SJSA1 (cell line): Measurements from ENCODE around the gene MYADML2. TPM values are rescaled to one million over a fixed set of nuclear protein-coding genes. Genes with fewer than 3 reads are reported as not detected.

Experiments used
- DNase-seq, 2 experiments: peaks; one replicate each; pipeline ENCODE4 v3.0.0-alpha.2; 2015 to 2020; ENCODE audit warnings: low spot score in 2 of 2, low read depth in 1 of 2
- H3K27ac ChIP-seq: fragments of 250-450 bp; sonication (Bioruptor Pico); 2 replicates; pipeline ENCODE4 v1.5.1; 2020; ENCODE audit warnings: mild to moderate bottlenecking, moderate library complexity
- H3K27me3 ChIP-seq: fragments of 250-450 bp; sonication (Bioruptor Pico); replicated peaks from 2 replicates; pipeline ENCODE4 v1.5.1; 2020; ENCODE audit warnings: mild to moderate bottlenecking, moderate library complexity
- H3K36me3 ChIP-seq: fragments of 250-450 bp; sonication (Bioruptor Pico); 2 replicates; pipeline ENCODE4 v1.5.1; 2020; ENCODE audit warnings: mild to moderate bottlenecking
- H3K4me1 ChIP-seq: fragments of 250-450 bp; sonication (Bioruptor Pico); replicated peaks from 2 replicates; pipeline ENCODE4 v1.6.1; 2021; ENCODE audit warnings: mild to moderate bottlenecking
- H3K4me3 ChIP-seq: fragments of 250-450 bp; sonication (Bioruptor Pico); 2 replicates; pipeline ENCODE4 v1.5.1; 2020; ENCODE audit warnings: mild to moderate bottlenecking
- H3K9me3 ChIP-seq: fragments of 250-450 bp; sonication (Bioruptor Pico); replicated peaks from 2 replicates; pipeline ENCODE4 v1.5.1; 2020; ENCODE audit warnings: mild to moderate bottlenecking
- total RNA-seq: library from RNA; depleted of rRNA; stranded (reverse); fragments of >200 nt; shearing (Covaris generic); gene quantifications from 2 replicates; pipeline ENCODE4 v1.2.3, GENCODE V29; 2014

MYADML2 gene
- total RNA-seq, 1 experiment from 2014 or later: not detected

DNA sequence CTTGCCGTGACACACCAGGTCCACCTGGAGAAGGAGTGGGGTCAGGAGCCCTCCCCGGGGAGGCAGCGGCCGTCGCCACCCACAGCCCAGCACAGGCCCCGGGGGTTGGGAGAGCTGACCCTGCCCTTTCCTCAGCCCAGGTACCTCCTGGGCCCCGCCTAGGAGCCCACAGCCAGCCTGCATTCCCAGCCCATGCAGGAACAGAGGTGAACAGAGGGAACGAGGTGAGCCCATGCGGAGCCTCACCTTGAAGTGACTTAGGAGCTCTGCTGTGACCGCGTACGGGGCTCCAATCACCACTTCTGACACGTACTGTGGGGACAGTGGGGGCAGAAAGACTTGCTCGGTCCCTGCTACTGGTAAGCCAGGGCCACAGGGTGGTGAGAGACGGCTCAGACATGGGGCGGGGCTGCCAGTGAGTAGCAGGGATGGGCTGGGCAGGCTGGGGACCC, 41.6 kb downstream of the MYADML2 start:
- Histone ChIP-seq H3K27me3 (no peaks in the 10 kb centered on the region), H3K36me3 (peaks cover 79% of the 10 kb centered on the region), H3K9me3 (no peaks in the 10 kb centered on the region), H3K4me3 (no peak overlapping the region), H3K27ac (no peak overlapping the region), H3K4me1 (peaks cover 25% of the 10 kb centered on the region)
- DNase-seq: no peak

GRCh38 chr17:81904600-81905423, 42.2 kb downstream of the MYADML2 start:
- no peak for DNase-seq
- Histone ChIP-seq H3K4me3 (no peak overlapping the region), H3K9me3 (no peaks in the 10 kb centered on the region), H3K4me1 (peaks cover 25% of the 10 kb centered on the region), H3K36me3 (peaks cover 85% of the 10 kb centered on the region), H3K27ac (no peak overlapping the region), H3K27me3 (no peaks in the 10 kb centered on the region)

DNA sequence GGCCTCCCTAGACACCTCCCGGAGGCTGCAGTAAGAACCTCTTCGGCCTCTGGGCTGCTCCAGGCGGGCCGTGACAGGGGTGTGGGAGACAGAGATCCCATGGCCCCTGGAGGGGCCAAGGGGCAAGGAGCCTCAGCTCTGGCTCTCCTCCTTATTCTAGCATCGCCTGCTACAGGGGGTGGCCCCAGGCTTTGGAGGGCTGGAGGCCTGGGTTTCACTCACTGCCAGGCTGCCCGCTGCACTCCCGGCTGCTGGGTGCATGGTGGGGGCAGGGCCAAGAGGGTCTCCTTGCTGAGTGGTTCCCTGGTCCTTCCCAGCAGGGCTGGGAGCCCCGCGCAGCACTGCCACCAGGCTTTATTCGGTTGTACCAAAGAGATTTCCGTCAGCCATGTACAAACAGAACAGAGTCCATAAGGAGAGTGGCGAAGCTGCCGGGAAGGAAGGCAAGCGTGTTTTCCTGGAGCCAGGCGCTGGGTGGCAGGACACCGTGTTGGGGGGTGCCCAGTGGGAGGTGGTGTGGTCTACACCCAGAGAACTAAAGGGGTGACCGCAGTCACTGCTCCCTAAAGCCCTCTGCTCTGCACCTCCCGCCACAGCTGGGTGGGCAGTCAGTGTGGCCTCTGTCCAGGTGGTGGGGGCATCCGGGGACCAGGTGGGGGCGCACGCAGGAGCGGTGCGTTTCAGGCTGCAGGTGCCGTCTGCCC, 43.0 kb downstream of the MYADML2 start:
- no peaks in the 10 kb centered on the region for H3K27me3 ChIP-seq
- no peak for DNase-seq
- peaks cover 88% of the 10 kb centered on the region for H3K36me3 ChIP-seq
- H3K4me1 ChIP-seq: peaks cover 33% of the 10 kb centered on the region
- H3K27ac ChIP-seq: no peak overlapping the region
- no peak overlapping the region for H3K4me3 ChIP-seq
- H3K9me3 ChIP-seq: no peaks in the 10 kb centered on the region

DNA sequence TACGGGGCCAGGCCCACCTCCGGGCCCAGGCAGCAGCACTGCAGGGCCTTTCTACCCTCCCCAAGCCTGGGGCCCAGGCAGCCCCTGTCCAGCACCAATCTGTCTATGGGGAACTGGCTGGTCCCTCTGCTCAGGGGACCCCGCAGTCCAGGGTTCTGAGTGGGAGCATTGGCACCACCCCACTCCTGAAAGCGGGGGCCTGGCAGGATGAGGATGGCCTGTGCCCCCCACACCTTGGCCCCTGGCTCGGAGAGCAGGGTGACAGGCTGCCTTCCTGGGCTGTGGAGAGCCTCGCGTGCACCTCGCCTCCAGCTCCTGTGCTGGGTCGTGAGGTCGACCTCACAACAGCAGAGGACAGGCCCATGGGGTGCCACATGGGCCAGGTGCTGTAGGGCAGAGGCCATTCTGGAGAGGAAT, 43.6 kb downstream of the MYADML2 start:
- H3K27me3 ChIP-seq: no peaks in the 10 kb centered on the region
- DNase-seq: no peak
- no peak overlapping the region for H3K4me3 ChIP-seq
- no peak overlapping the region for H3K27ac ChIP-seq
- H3K36me3 ChIP-seq: peaks cover 85% of the 10 kb centered on the region
- H3K9me3 ChIP-seq: no peaks in the 10 kb centered on the region
- peaks cover 37% of the 10 kb centered on the region for H3K4me1 ChIP-seq

DNA sequence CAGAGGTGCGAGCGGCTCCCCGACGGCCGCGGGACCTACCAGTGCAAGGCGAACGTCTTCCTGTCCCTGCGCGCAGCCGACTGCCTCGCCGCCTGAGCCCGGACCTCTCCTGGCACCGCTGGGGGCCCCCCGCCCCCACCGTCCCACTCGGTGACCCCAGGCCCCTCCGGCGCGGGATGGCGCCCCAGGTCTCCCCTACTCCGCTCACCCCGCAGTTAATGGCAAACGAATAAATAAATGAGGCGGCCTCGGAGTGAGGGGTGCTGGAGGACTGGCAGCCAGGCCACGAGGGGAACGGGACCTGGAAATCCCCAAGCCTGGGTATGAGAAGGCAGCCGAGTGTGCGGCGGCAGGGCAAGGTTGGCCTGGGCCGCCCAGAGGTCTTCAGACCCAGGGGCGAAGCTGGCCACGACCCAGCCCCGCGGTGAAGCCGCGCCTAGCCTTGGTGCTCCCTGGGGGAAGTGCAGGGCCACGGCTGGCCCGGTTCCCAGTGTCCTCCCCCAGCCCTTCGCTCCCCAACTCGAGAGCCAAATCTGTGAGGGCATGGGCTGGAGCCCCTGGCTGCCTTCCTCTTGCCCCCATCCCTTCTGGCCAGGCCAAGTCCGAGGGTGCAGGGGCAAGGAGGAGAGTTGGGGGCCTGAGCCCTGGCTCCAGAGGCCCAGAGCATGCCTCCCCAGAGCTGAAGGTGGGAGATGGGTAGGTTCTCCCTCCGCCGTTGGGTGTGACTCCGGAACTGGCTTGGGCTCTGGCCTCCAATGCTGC, 44.2 kb downstream of the MYADML2 start:
- no peak for DNase-seq

DNA sequence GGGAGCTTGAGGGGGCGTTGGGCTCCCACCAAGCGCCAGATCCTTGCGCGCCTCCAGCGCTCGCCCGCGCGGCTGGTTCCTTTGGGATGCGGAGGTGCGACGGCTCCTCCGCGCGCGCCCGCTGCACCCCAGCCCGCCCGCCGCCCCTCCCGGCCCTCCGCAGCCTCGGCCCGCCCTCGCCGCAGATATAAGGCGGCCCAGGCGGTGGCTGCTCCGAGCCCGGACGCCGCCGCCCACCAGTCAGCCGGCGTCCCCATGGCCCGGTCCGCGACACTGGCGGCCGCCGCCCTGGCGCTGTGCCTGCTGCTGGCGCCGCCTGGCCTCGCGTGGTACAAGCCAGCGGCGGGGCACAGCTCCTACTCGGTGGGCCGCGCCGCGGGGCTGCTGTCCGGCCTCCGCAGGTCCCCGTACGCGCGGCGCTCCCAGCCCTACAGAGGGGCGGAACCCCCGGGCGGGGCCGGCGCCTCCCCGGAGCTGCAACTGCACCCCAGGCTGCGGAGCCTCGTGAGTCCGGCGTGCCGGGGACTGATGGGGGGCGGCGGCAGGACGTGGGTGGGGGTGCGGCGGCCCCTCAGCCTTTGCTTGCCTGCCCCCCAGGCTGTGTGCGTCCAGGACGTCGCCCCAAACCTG, 44.9 kb downstream of the MYADML2 start, which contains the start of gene NPB:
Gene NPB (plus strand): TSS at position 216 of the 630 bp plus-strand sequence. CDS start 40 bp downstream, at position 256.
- no peak within 1 kb of the TSS for H3K27ac ChIP-seq
- peaks cover 83% of the 10 kb centered on the region for H3K36me3 ChIP-seq
- H3K4me3 ChIP-seq: 0 out of 2 replicates have a peak within 1 kb of the TSS, but pooled peaks have one; percentile 13
- no peaks in the 10 kb centered on the region for H3K27me3 ChIP-seq
- no peaks in the 10 kb centered on the region for H3K9me3 ChIP-seq
- DNase-seq: no peak
- peaks cover 50% of the 10 kb centered on the region for H3K4me1 ChIP-seq

More for the DNA sequence above, 44.2 kb downstream of the MYADML2 start:
- Histone ChIP-seq H3K4me3 (no peak overlapping the region), H3K27ac (no peak overlapping the region), H3K4me1 (peaks cover 43% of the 10 kb centered on the region), H3K27me3 (no peaks in the 10 kb centered on the region), H3K9me3 (no peaks in the 10 kb centered on the region), H3K36me3 (peaks cover 83% of the 10 kb centered on the region)

DNA sequence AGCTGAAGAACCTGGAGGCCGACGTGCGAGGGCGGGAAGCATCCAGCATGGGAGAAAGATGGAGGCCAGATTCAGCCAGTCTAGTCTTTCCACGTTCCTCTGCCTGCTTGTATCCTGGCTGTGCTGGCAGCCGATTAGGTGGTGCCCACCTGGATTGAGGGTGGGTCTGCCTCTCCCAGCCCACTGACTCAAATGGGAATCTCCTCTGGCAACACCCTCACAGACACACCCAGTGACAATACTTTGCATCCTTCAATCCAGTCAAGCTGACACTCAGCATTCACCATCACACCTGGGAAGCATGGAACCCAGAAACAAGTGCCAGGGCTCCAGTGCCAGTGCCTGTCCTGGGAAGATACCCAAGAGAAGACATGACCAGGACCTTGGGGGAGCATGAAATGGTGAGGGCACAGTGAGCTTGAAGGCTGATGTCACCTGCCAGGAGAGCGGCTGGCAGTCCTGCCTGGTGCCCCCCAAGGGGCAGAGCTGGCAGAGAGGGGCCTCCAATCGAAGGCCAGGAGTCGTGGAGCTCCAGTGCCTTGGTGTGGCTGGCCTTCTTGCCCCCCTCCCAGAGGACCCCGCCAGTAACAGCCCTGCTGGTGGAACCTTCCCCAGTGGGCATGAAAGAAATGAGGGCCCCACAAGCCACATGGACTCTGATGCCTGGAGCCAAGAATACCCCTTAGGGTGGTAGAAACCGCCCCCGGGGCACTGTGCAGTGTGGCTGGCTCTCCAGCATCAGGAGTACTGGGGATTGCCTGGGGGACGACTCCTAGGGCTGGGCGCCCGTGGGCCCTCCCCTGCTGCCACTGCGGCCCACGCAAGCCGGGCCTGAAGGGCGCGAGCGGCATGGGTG, 45.6 kb downstream of the MYADML2 start:
- DNase-seq: no peak
- H3K4me3 ChIP-seq: no peak overlapping the region
- H3K27me3 ChIP-seq: no peaks in the 10 kb centered on the region
- peaks cover 53% of the 10 kb centered on the region for H3K4me1 ChIP-seq
- no peaks in the 10 kb centered on the region for H3K9me3 ChIP-seq
- peaks cover 83% of the 10 kb centered on the region for H3K36me3 ChIP-seq
- H3K27ac ChIP-seq: no peak overlapping the region

GRCh38 chr17:81900181-81900820, 46.7 kb downstream of the MYADML2 start:
- Histone ChIP-seq H3K4me3 (no peak overlapping the region), H3K9me3 (no peaks in the 10 kb centered on the region), H3K36me3 (peaks cover 83% of the 10 kb centered on the region), H3K27me3 (no peaks in the 10 kb centered on the region), H3K27ac (no peak overlapping the region), H3K4me1 (peaks cover 53% of the 10 kb centered on the region)
- DNase-seq: no peak

GRCh38 chr17:81899514-81900166, 47.4 kb downstream of the MYADML2 start:
- no peaks in the 10 kb centered on the region for H3K9me3 ChIP-seq
- DNase-seq: peak in 1 of 2 experiments; percentile 53
- no peaks in the 10 kb centered on the region for H3K27me3 ChIP-seq
- peak overlapping the region; percentile 63; the same call in 1 of the 2 replicates for H3K27ac ChIP-seq
- peaks cover 53% of the 10 kb centered on the region for H3K4me1 ChIP-seq
- H3K4me3 ChIP-seq: no peak overlapping the region
- H3K36me3 ChIP-seq: peaks cover 80% of the 10 kb centered on the region

DNA sequence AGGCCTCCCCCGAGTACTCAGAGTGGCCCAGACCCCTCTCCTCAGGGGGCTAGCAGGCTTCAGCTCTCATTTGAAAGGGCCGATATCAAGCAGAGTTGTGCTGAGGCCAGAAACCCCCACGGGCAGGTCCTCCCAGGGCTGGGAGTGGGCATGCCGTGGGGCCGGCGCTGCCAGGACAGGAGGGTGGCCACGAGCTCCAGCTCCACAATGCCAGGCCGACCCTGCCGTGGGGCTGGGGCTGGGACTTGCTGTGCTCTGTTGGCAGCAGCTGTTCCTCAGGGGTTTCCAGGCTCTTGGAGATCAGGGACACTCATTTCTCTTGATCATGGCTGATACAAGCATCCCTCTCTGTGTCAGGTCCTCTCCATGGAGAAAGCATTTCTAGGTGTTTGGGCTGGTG, 48.1 kb downstream of the MYADML2 start:
- Histone ChIP-seq H3K4me3 (no peak overlapping the region), H3K36me3 (peaks cover 78% of the 10 kb centered on the region), H3K9me3 (no peaks in the 10 kb centered on the region), H3K27me3 (no peaks in the 10 kb centered on the region), H3K4me1 (peaks cover 53% of the 10 kb centered on the region), H3K27ac (peak overlapping the region; percentile 63)
- DNase-seq: no peak

DNA sequence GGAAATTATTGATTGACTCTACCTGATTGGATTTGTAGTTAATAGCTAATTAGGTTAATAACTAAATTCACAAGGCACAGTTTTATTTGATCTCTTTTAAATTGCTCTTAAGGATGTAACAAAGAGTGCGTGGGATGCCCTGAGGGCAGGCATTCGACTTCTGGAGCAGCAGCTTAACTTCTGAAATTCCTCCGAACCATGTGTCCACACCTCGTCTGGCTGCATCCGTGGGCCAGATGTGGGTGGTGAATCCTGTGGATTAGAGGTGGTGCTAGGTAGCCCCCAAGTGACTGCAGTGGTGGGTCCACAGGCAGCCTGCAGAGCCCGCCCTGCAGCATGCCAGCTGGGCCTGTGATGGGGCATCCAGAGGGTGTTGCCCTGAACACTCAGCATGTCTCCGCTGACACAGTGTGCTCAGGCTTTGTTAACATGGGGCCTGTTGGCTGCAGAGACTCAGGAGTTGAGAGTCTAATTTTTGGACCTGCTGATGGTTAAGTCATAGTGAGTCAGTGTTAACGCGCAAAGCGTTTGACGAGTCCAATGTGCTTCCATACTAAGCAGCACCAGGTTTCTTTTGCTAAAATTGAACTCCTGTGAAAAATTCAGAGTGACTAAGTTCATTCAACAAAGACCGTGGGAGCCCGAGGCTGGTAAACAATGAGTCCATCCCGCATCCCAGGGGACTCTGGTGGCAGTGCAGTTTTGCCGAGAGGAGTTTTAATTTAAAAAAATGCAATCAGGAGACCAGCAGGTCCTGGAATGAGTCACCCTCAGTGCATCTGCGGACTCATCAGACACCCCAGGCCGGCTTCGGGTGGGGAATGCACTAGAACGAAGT, 48.8 kb downstream of the MYADML2 start:
- H3K4me3 ChIP-seq: no peak overlapping the region
- H3K4me1 ChIP-seq: peaks cover 53% of the 10 kb centered on the region
- DNase-seq: peak; percentile 97 to 98
- no peaks in the 10 kb centered on the region for H3K27me3 ChIP-seq
- H3K9me3 ChIP-seq: no peaks in the 10 kb centered on the region
- H3K27ac ChIP-seq: peak overlapping the region; percentile 63
- H3K36me3 ChIP-seq: peaks cover 75% of the 10 kb centered on the region
